DMS 273 treated with DMSO at 0.1 percent for 48 hours (cell line): ENCODE measurements around the gene TFF3.

Experiments used
- DNase-seq: peaks from one replicate; lab custom pipeline; 2025; lab: John Stamatoyannopoulos, UW

Gene TFF3

GRCh38 chr21:42346866-42347600 lies 31.8 kb upstream of the TFF3 start:
- no peak for DNase-seq

GRCh38 chr21:42346441-42346840 lies 31.2 kb upstream of the TFF3 start:
- no peak for DNase-seq

- DNase-seq: no peak
Observed at GRCh38 chr21:42344631-42345030, 29.4 kb upstream of the TFF3 start.

GRCh38 chr21:42343963-42344510 lies 28.8 kb upstream of the TFF3 start:
- no peak for DNase-seq

- DNase-seq: no peak
Observed at GRCh38 chr21:42343556-42343955, 28.3 kb upstream of the TFF3 start.

- DNase-seq: no peak
Observed at GRCh38 chr21:42343101-42343500, 27.9 kb upstream of the TFF3 start.

GRCh38 chr21:42341776-42342542 lies 26.8 kb upstream of the TFF3 start:
- no peak for DNase-seq

- no peak for DNase-seq
Observed at GRCh38 chr21:42340187-42341050, 25.2 kb upstream of the TFF3 start.

- DNase-seq: no peak
Observed at GRCh38 chr21:42338729-42339715, 23.8 kb upstream of the TFF3 start.

GRCh38 chr21:42337830-42338728 lies 22.9 kb upstream of the TFF3 start:
- peak; percentile 9 for DNase-seq

- DNase-seq: no peak
Observed at GRCh38 chr21:42337276-42337675, 22.1 kb upstream of the TFF3 start.

- no peak for DNase-seq
Observed at GRCh38 chr21:42336054-42336453, 20.8 kb upstream of the TFF3 start.

- DNase-seq: no peak
Observed at GRCh38 chr21:42332557-42333317, 17.5 kb upstream of the TFF3 start.

- no peak for DNase-seq
Observed at GRCh38 chr21:42331660-42332059, 16.5 kb upstream of the TFF3 start.

GRCh38 chr21:42330380-42331371 lies 15.5 kb upstream of the TFF3 start:
- DNase-seq: no peak

- no peak for DNase-seq
Observed at GRCh38 chr21:42324896-42325295, 9.7 kb upstream of the TFF3 start.

GRCh38 chr21:42321845-42322244 lies 6.6 kb upstream of the TFF3 start:
- DNase-seq: no peak

GRCh38 chr21:42321231-42321630 lies 6.0 kb upstream of the TFF3 start:
- no peak for DNase-seq
